Measurements from ENCODE around the gene ADRA2B.
"Not testable (repeated sequence)": the region's sequence is repeated elsewhere in the genome, so short reads cannot be mapped to it uniquely, and the experiment has no call there.

ADRA2B gene

GRCh38 chr2:96064047-96064675 lies 52.2 kb downstream of the ADRA2B start:
- DNase-seq = not testable (repeated sequence)

GRCh38 chr2:96063116-96063899 lies 53.1 kb downstream of the ADRA2B start:
- not testable (repeated sequence) for DNase-seq

All from NCI-H187 treated with DMSO at 0.1 percent for 48 hours (cell line).